H9 (cell line): ENCODE data around the gene PAGR1. TPM values are rescaled to one million over a fixed set of nuclear protein-coding genes. Genes with fewer than 3 reads are reported as not detected.

ENCODE experiments used
- DNase-seq: peaks from one replicate; pipeline ENCODE4 v3.0.0-alpha.2; 2017
- H2AFZ ChIP-seq: one replicate; pipeline ENCODE4 v1.6.1; 2013; ENCODE audit warnings: mild to moderate bottlenecking, low read length, control low read depth, moderate library complexity
- H2AK5ac ChIP-seq: 2 replicates; pipeline ENCODE4 v1.6.1; 2013; ENCODE audit warnings: low read length, control low read depth, mixed read lengths; ENCODE audit not compliant: insufficient read length
- H2BK120ac ChIP-seq: one replicate; pipeline ENCODE4 v1.6.1; 2013; ENCODE audit warnings: low read depth, mild to moderate bottlenecking, low read length, control low read depth, inconsistent platforms; ENCODE audit not compliant: poor library complexity, severe bottlenecking
- H2BK12ac ChIP-seq: 2 replicates; pipeline ENCODE4 v1.6.1; 2013; ENCODE audit warnings: low read length, control low read depth, mixed read lengths, low read depth; ENCODE audit not compliant: insufficient read length
- H2BK15ac ChIP-seq: 2 replicates; pipeline ENCODE4 v1.6.1; 2013; ENCODE audit warnings: low read depth, low read length, control low read depth
- H2BK20ac ChIP-seq: one replicate; pipeline ENCODE4 v1.6.1; 2013; ENCODE audit warnings: low read depth, mild to moderate bottlenecking, low read length, control low read depth, inconsistent platforms; ENCODE audit not compliant: poor library complexity, severe bottlenecking
- H2BK5ac ChIP-seq: 2 replicates; pipeline ENCODE4 v1.6.1; 2013; ENCODE audit warnings: low read length, control low read depth, mixed read lengths; ENCODE audit not compliant: insufficient read length
- H3K14ac ChIP-seq: 2 replicates; pipeline ENCODE4 v1.6.1; 2013; ENCODE audit warnings: low read length, control low read depth; ENCODE audit not compliant: insufficient read depth
- H3K18ac ChIP-seq: 2 replicates; pipeline ENCODE4 v1.6.1; 2013; ENCODE audit warnings: low read depth, mild to moderate bottlenecking, mixed read lengths, low read length, control low read depth; ENCODE audit not compliant: insufficient read length
- H3K23ac ChIP-seq: 2 replicates; pipeline ENCODE4 v1.6.1; 2013; ENCODE audit warnings: low read length, control low read depth, mixed read lengths, low read depth; ENCODE audit not compliant: insufficient read length
- H3K23me2 ChIP-seq: 2 replicates; pipeline ENCODE4 v1.6.1; 2013; ENCODE audit warnings: low read depth, mild to moderate bottlenecking, mixed read lengths, low read length, control low read depth; ENCODE audit not compliant: insufficient read length, poor library complexity, severe bottlenecking
- H3K27ac ChIP-seq: 2 replicates; pipeline ENCODE4 v1.5.1; 2013; ENCODE audit warnings: low read length, control low read depth, mixed read lengths, low read depth; ENCODE audit not compliant: insufficient read length
- H3K27me3 ChIP-seq: 2 replicates; pipeline ENCODE4 v1.6.1; 2013; ENCODE audit warnings: low read length, control low read depth, inconsistent platforms; ENCODE audit not compliant: insufficient read depth
- H3K4ac ChIP-seq: 2 replicates; pipeline ENCODE4 v1.6.1; 2013; ENCODE audit warnings: low read depth, mild to moderate bottlenecking, control low read depth, inconsistent platforms, low read length, moderate library complexity
- H3K4me1 ChIP-seq: 2 replicates; pipeline ENCODE4 v1.6.1; 2013; ENCODE audit warnings: low read length, control low read depth, inconsistent platforms; ENCODE audit not compliant: insufficient read depth
- H3K4me2 ChIP-seq: 2 replicates; pipeline ENCODE4 v1.6.1; 2013; ENCODE audit warnings: low read length, control low read depth, mixed read lengths; ENCODE audit not compliant: insufficient read length, insufficient read depth
- H3K56ac ChIP-seq: 2 replicates; pipeline ENCODE4 v1.6.1; 2013; ENCODE audit warnings: low read depth, mild to moderate bottlenecking, mixed read lengths, low read length, control low read depth; ENCODE audit not compliant: insufficient read length
- H3K79me1 ChIP-seq: 2 replicates; pipeline ENCODE4 v1.6.1; 2013; ENCODE audit warnings: low read depth, mild to moderate bottlenecking, moderate library complexity, low read length, control low read depth, inconsistent platforms; ENCODE audit not compliant: insufficient read depth, poor library complexity, severe bottlenecking
- H3K79me2 ChIP-seq: 2 replicates; pipeline ENCODE4 v1.6.1; 2013; ENCODE audit warnings: low read length, control low read depth, inconsistent platforms; ENCODE audit not compliant: insufficient read depth
- H3K9ac ChIP-seq: 2 replicates; pipeline ENCODE4 v1.6.1; 2013; ENCODE audit warnings: low read length, control low read depth, mixed read lengths; ENCODE audit not compliant: insufficient read length; ENCODE audit errors: extremely low read depth
- H3K9me3 ChIP-seq: one replicate; pipeline ENCODE4 v1.6.1; 2013; ENCODE audit warnings: low read depth, low read length, inconsistent platforms; ENCODE audit not compliant: control insufficient read depth
- H3T11ph ChIP-seq: one replicate; pipeline ENCODE4 v1.6.1; 2013; ENCODE audit warnings: mild to moderate bottlenecking, low read length, control low read depth, inconsistent platforms
- H4K20me1 ChIP-seq: one replicate; pipeline ENCODE4 v1.6.1; 2013; ENCODE audit not compliant: control insufficient read depth, insufficient read length, insufficient read depth
- H4K5ac ChIP-seq: 2 replicates; pipeline ENCODE4 v1.6.1; 2013; ENCODE audit warnings: low read depth, mild to moderate bottlenecking, mixed read lengths, low read length, control low read depth; ENCODE audit not compliant: insufficient read length
- H4K8ac ChIP-seq: replicated peaks from 2 replicates; pipeline ENCODE4 v1.6.1; 2013; ENCODE audit warnings: low read length, control low read depth, mixed read lengths, low read depth; ENCODE audit not compliant: insufficient read length
- H4K91ac ChIP-seq: 2 replicates; pipeline ENCODE4 v1.6.1; 2013; ENCODE audit warnings: low read depth, mild to moderate bottlenecking, moderate library complexity, mixed read lengths, low read length, control low read depth; ENCODE audit not compliant: insufficient read length
- H3K27ac Mint-ChIP-seq, 3 experiments: 2 replicates in 2 of 3; 3 replicates in 1 of 3; pipeline ENCODE4 v1.8.0; 2020 to 2021; ENCODE audit warnings: mixed read lengths in 3 of 3, mild to moderate bottlenecking in 1 of 3, moderate library complexity in 1 of 3
- H3K27me3 Mint-ChIP-seq: 2 replicates; pipeline ENCODE4 v1.8.0; 2021; ENCODE audit warnings: low read depth, mild to moderate bottlenecking, moderate library complexity, mixed read lengths
- H3K36me3 Mint-ChIP-seq, 3 experiments: 2 replicates in 2 of 3; 3 replicates in 1 of 3; pipeline ENCODE4 v1.8.0; 2020 to 2021; ENCODE audit warnings: low read depth in 3 of 3, mixed read lengths in 3 of 3; ENCODE audit not compliant: insufficient read depth in 1 of 3
- H3K4me1 Mint-ChIP-seq, 2 experiments: 2 replicates each; pipeline ENCODE4 v1.8.0; 2020; ENCODE audit warnings: mixed read lengths in 2 of 2
- H3K4me3 Mint-ChIP-seq, 2 experiments: 2 replicates in 1 of 2; 3 replicates in 1 of 2; pipeline ENCODE4 v1.8.0; 2020 to 2021; ENCODE audit warnings: mild to moderate bottlenecking in 2 of 2, mixed read lengths in 2 of 2, moderate library complexity in 1 of 2
- H3K9me3 Mint-ChIP-seq, 2 experiments: 2 replicates in 1 of 2; 3 replicates in 1 of 2; pipeline ENCODE4 v1.8.0; 2020; ENCODE audit warnings: mild to moderate bottlenecking in 2 of 2, mixed read lengths in 2 of 2, moderate library complexity in 1 of 2
- CTCF ChIP-seq: fragments of 200-600 bp; sonication (generic); conservative IDR thresholded peaks from 3 replicates; pipeline ENCODE4 v1.8.0; 2021; ENCODE audit warnings: antibody characterized with exemption, mild to moderate bottlenecking
- WGBS: extraction: QIAGEN DNeasy Blood & Tissue Kit; methylation state at CpG from one replicate; pipeline ENCODE4 v1.1.7; 2013; ENCODE audit warnings: missing lambda C conversion rate, low lambda C conversion rate, mixed read lengths; ENCODE audit not compliant: insufficient read length; ENCODE audit errors: extremely low coverage; 5-methylcytosine and 5-hydroxymethylcytosine counted together
- total RNA-seq: library from RNA; stranded (reverse); gene quantifications from 2 replicates; pipeline ENCODE4 v1.2.1, GENCODE V29; 2021

Gene PAGR1
- total RNA-seq, 1 experiment from 2014 or later, result 65.3 TPM

DNA sequence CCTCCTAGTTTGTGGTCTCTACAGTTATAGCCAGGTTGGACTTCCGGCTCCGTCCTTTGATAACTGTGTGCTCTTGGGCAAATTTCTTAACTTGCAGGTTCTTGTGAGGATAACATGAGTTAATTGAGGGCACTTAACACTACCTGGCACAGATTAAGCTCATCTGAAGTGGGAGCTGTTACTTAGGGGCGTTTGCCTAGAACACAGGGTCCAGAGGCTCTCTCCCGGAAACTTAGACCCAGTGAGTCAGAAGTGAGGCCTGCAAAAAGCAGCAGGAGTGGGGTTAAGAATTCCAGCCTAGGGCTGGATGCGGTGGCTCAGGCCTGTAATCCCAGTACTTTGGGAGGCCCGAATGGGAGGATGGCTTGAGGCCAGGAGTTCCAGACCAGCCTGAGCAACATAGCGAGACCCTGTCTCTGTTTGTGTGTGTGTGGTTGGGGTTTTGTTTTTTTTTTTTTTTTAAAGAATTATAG is 5.7 kb downstream of the PAGR1 start:
- no peak for DNase-seq
- Histone ChIP-seq H3K27me3 (no peaks in the 10 kb centered on the region), H3K4me1 (no peaks in the 10 kb centered on the region), H4K5ac (no peak overlapping the region), H3T11ph (no peak overlapping the region), H2BK120ac (no peak overlapping the region), H4K91ac (no peak overlapping the region), H3K79me2 (no peaks in the 10 kb centered on the region), H2AFZ (no peak overlapping the region), H2BK15ac (no peak overlapping the region), H4K20me1 (no peaks in the 10 kb centered on the region), H3K79me1 (no peaks in the 10 kb centered on the region), H3K4ac (no peak overlapping the region), H2AK5ac (no peak overlapping the region), H3K56ac (no peak overlapping the region), H3K18ac (no peak overlapping the region), H3K27ac (no peak overlapping the region), H3K9ac (no peak overlapping the region), H3K4me2 (no peak overlapping the region), H2BK12ac (no peak overlapping the region), H3K14ac (no peak overlapping the region), H3K23me2 (no peaks in the 10 kb centered on the region), H2BK20ac (no peak overlapping the region), H3K23ac (no peak overlapping the region), H3K9me3 (no peaks in the 10 kb centered on the region), H4K8ac (no peak overlapping the region), H2BK5ac (no peak overlapping the region)
- H3K9me3 Mint-ChIP-seq, result no peaks in the 10 kb centered on the region
- peak overlapping the region in 1 of 3 experiments; percentile 83; a peak in 2 of 7 replicates for H3K27ac Mint-ChIP-seq
- H3K4me1 Mint-ChIP-seq, result peaks cover 40 to 49% of the 10 kb centered on the region in 2 experiments
- H3K27me3 Mint-ChIP-seq, result no peaks in the 10 kb centered on the region; the same call in 1 of the 2 replicates
- no CpG with 5 or more reads among the region's 7 CpGs for WGBS
- H3K36me3 Mint-ChIP-seq, result peaks cover 24 to 38% (median 35%) of the 10 kb centered on the region in 3 experiments
- TF ChIP-seq CTCF, result no peak
- no peak overlapping the region for H3K4me3 Mint-ChIP-seq
